ENCODE measurements around the gene RIOK3.
"Not testable (repeated sequence)": the region's sequence is repeated elsewhere in the genome, so short reads cannot be mapped to it uniquely, and the experiment has no call there.

Gene RIOK3

DNA sequence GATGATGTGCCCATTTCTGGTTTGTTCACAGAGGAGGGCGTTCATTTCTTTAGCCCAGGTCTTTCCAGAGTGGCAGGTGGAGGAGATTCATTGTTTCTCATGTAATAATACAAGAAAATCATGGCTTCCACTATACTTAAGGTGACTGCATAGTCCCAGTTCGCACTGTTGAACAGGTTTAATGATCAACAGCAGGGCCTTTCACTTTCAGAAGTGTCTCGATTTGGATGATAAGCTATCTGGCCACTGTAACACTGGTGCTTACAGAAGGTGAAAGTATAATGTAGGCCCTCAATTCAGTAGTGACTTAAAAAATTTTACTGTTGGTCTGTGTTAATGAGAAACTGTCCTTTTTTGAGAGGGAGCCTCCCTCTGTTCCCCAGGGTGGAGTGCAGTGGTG, 51.6 kb downstream of the RIOK3 start:
- TF ChIP-seq TAF1 (IDR thresholded peaks at IDR 0.05; ENCODE audit: low read depth, low read length): no peak
- TF ChIP-seq POU2F2 (IDR thresholded peaks at IDR 0.05; ENCODE audit: low read depth, low read length): no peak
- TF ChIP-seq POLR2A (IDR thresholded peaks at IDR 0.05; ENCODE audit: low read depth, low read length): no peak
- TF ChIP-seq POLR2AphosphoS5 (IDR thresholded peaks at IDR 0.05; ENCODE audit: low read depth, low read length): no peak
- DNase-seq (ENCODE audit: insufficient read length, low spot score) (no peak), FAIRE-seq (peak; percentile 47)

DNA sequence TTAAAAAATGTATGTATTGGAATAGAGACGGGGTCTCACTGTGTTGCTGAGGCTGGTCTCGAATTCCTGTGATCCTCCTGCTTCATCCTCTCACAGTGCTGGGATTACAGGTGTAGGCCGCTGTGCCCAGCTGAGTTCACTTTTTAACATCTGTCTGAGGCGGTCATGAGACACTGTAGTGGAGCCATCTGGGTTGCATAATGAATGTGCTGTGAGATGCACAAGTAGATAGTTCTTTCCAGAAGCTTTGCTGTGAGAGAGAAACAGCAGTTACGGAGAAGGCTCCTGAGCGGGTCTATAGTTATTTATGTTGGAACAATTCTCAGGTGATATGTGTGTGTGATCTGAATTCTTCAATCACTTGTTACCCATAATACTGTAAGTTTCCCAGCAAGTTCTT, 53.3 kb downstream of the RIOK3 start:
- DNase-seq (ENCODE audit: insufficient read length, low spot score) (no peak), FAIRE-seq (no peak)
- TF ChIP-seq TAF1 (IDR thresholded peaks at IDR 0.05; ENCODE audit: low read depth, low read length): no peak
- TF ChIP-seq PAX5 (IDR thresholded peaks at IDR 0.05; ENCODE audit: insufficient read depth, low read length, severe bottlenecking): no peak
- TF ChIP-seq POLR2A (IDR thresholded peaks at IDR 0.05; ENCODE audit: low read depth, low read length): no peak
- no peak for TF ChIP-seq SPI1 (IDR thresholded peaks at IDR 0.05; ENCODE audit: low read depth, low read length)
- no peak for TF ChIP-seq POLR2AphosphoS5 (IDR thresholded peaks at IDR 0.05; ENCODE audit: low read depth, low read length)
- TF ChIP-seq POU2F2 (IDR thresholded peaks at IDR 0.05; ENCODE audit: low read depth, low read length): no peak

DNA sequence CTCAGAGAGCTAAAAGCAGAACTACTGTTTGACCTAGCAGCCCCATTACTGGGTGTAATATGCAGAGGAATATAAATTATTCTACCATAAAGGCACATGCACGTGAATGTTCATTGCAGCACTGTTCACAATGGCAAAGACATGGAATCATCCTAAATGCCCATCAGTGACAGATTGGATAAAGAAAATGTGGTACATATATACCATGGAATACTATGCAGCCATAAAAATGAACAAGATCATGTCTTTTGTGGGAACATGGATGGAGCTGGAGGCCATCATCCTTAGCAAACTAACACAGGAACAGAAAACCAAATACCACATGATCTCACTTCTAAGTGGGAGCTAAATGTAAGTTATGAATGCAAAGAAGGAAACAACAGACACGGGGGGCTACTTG, 57.8 kb downstream of the RIOK3 start:
- FAIRE-seq; DNase-seq (ENCODE audit: insufficient read length, low spot score): not testable (repeated sequence)

DNA sequence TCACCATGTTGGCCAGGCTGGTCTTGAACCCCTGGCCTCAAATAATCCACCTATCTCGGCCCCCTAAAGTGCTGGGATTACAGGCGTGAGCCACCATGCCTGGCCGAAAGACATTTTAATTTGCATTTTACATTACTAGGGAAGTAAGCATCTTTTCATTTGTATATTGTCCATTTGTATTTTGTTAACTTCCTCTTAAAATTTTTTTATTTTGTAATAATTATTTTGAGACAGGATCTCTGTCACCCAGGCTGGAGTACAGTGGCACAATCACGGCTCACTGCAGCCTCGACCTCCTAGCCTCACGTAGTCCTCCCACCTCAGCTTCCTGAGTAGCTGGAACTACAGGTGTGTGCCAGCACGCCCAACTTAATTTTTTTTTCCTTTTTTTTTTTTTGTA, 59.1 kb downstream of the RIOK3 start:
- not testable (repeated sequence) for FAIRE-seq

DNA sequence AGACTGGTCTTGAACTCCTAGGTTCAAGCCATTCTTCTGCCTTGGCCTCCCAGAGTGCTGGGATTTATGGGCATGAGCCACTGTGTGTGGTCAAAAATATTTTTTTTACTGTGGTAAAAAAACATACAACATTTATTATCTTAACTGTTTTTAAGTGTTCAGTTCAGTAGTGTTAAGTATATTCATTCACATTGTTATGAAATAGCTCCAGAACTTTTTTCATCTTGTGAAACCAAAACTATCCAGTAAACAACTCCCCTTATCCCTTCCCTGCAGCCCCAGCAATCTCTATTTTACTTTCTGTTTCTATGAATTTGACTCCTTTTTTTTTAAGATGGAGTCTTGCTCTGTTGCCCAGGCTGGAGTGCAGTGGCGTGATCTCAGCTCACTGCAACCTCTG, 59.6 kb downstream of the RIOK3 start:
- FAIRE-seq: no peak
- TF ChIP-seq POU2F2 (IDR thresholded peaks at IDR 0.05; ENCODE audit: low read depth, low read length) (no peak), PAX5 (IDR thresholded peaks at IDR 0.05; ENCODE audit: insufficient read depth, low read length, severe bottlenecking) (no peak), TAF1 (IDR thresholded peaks at IDR 0.05; ENCODE audit: low read depth, low read length) (no peak), POLR2AphosphoS5 (IDR thresholded peaks at IDR 0.05; ENCODE audit: low read depth, low read length) (no peak), POLR2A (IDR thresholded peaks at IDR 0.05; ENCODE audit: low read depth, low read length) (no peak), SPI1 (IDR thresholded peaks at IDR 0.05; ENCODE audit: low read depth, low read length) (no peak)
- no peak for DNase-seq (ENCODE audit: insufficient read length, low spot score)

More for the DNA sequence above, 59.1 kb downstream of the RIOK3 start:
- not testable (repeated sequence) for DNase-seq (ENCODE audit: insufficient read length, low spot score)

DNA sequence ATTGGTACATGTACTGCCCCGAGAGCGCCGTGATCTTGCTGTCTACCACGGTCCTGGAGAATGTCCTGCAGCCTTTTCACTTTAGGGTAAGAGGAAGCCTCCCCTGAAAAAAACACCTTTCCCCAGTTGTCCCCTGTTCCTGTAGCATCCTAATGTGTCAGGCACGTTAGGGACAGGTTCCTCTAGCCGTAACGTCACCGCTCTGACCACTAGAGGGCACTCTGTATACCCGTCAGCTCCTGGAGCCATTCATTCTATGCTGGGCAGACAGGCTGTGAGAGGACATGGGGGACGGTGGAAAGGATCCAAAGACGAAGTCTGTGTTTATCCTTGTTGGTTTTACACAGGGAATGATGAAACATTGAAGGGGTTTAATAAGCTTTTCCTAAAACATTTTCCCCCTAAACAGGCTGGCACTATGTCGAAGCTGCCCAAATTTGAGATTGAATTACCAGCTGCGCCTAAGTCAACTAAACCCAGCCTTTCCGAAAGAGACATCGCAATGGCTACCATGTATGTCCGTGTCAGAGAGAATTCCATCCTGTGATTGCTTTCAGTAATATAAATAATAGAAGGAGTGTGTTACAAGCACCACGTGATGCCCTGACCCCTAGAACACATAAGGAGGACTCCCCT, 62.9 kb downstream of the RIOK3 start:
- peak; percentile 94 for FAIRE-seq
- peak; percentile 47 for DNase-seq (ENCODE audit: insufficient read length, low spot score)
- TF ChIP-seq PAX5 (IDR thresholded peaks at IDR 0.05; ENCODE audit: insufficient read depth, low read length, severe bottlenecking) (no peak), POLR2A (IDR thresholded peaks at IDR 0.05; ENCODE audit: low read depth, low read length) (no peak), SPI1 (IDR thresholded peaks at IDR 0.05; ENCODE audit: low read depth, low read length) (no peak), TAF1 (IDR thresholded peaks at IDR 0.05; ENCODE audit: low read depth, low read length) (no peak), POU2F2 (IDR thresholded peaks at IDR 0.05; ENCODE audit: low read depth, low read length) (0 out of 2 replicates have a peak, but pooled peaks have one; percentile 47), POLR2AphosphoS5 (IDR thresholded peaks at IDR 0.05; ENCODE audit: low read depth, low read length) (no peak)

DNA sequence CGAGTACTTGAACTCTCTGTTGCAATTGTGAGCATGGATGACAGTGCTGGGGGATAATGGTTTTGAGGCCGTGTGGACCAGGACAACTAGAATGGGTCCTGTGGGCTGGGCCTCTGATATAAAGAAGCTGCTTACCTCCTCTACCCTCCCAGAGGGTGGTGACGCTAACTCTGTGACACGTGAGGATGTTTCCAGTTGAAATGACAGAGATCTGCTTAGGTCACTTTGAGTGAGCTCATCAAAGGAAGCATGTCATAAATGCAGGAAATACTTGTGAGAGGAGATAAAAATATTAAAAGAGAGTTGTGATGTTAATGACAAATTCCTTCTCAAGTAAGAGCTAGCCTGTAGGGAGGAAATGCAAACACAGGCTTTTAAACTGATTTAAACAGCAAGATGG, 66.6 kb downstream of the RIOK3 start:
- no peak for TF ChIP-seq POLR2A (IDR thresholded peaks at IDR 0.05; ENCODE audit: low read depth, low read length)
- TF ChIP-seq PAX5 (IDR thresholded peaks at IDR 0.05; ENCODE audit: insufficient read depth, low read length, severe bottlenecking): no peak
- no peak for TF ChIP-seq POU2F2 (IDR thresholded peaks at IDR 0.05; ENCODE audit: low read depth, low read length)
- FAIRE-seq (no peak), DNase-seq (ENCODE audit: insufficient read length, low spot score) (no peak)

DNA sequence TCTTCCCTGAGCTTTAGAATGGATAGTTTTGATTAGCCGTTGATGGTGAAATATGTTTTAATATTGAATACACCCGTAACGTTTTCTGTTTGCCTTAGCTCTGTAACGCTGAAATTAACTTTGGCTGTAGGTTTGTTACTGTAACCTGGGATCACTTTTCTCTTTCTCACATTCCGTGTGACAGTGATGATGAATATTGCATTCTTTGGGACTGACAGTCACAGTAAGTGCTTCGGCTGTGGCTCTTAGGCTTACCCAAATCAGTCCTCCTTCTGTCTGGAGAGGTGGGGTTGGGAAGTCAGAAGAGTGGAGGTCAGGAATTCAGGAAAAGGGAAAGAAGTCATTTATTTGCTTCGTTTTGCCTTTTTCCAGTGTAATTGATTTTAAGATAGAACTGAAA, 68.2 kb downstream of the RIOK3 start:
- TF ChIP-seq POU2F2 (IDR thresholded peaks at IDR 0.05; ENCODE audit: low read depth, low read length): no peak
- no peak for TF ChIP-seq PAX5 (IDR thresholded peaks at IDR 0.05; ENCODE audit: insufficient read depth, low read length, severe bottlenecking)
- TF ChIP-seq POLR2AphosphoS5 (IDR thresholded peaks at IDR 0.05; ENCODE audit: low read depth, low read length): no peak
- TF ChIP-seq SPI1 (IDR thresholded peaks at IDR 0.05; ENCODE audit: low read depth, low read length): no peak
- TF ChIP-seq TAF1 (IDR thresholded peaks at IDR 0.05; ENCODE audit: low read depth, low read length): no peak
- TF ChIP-seq POLR2A (IDR thresholded peaks at IDR 0.05; ENCODE audit: low read depth, low read length): no peak
- DNase-seq (ENCODE audit: insufficient read length, low spot score) (no peak), FAIRE-seq (no peak)

DNA sequence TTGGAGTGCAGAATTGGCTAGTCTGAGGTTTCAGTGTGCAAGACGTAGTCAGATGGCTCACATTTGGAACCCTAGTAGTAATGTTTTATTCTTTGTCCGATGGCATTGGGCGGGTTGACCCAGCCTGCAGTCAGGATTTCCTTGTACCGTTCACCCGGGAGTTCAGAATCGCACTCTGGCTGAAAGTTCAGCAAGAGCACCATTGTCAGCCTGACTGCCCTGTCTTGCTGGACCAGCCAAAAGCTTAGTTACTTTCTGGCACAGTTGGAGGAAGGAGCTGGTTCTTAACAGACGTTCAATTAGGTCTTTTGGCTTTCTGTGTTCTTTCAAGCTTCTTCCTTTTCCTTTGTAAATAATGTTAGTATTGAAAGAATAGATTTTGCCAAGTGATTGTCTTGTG, 68.8 kb downstream of the RIOK3 start:
- FAIRE-seq (no peak), DNase-seq (ENCODE audit: insufficient read length, low spot score) (no peak)
- TF ChIP-seq POLR2AphosphoS5 (IDR thresholded peaks at IDR 0.05; ENCODE audit: low read depth, low read length) (no peak), POU2F2 (IDR thresholded peaks at IDR 0.05; ENCODE audit: low read depth, low read length) (no peak), TAF1 (IDR thresholded peaks at IDR 0.05; ENCODE audit: low read depth, low read length) (no peak), PAX5 (IDR thresholded peaks at IDR 0.05; ENCODE audit: insufficient read depth, low read length, severe bottlenecking) (no peak), POLR2A (IDR thresholded peaks at IDR 0.05; ENCODE audit: low read depth, low read length) (no peak), SPI1 (IDR thresholded peaks at IDR 0.05; ENCODE audit: low read depth, low read length) (no peak)

DNA sequence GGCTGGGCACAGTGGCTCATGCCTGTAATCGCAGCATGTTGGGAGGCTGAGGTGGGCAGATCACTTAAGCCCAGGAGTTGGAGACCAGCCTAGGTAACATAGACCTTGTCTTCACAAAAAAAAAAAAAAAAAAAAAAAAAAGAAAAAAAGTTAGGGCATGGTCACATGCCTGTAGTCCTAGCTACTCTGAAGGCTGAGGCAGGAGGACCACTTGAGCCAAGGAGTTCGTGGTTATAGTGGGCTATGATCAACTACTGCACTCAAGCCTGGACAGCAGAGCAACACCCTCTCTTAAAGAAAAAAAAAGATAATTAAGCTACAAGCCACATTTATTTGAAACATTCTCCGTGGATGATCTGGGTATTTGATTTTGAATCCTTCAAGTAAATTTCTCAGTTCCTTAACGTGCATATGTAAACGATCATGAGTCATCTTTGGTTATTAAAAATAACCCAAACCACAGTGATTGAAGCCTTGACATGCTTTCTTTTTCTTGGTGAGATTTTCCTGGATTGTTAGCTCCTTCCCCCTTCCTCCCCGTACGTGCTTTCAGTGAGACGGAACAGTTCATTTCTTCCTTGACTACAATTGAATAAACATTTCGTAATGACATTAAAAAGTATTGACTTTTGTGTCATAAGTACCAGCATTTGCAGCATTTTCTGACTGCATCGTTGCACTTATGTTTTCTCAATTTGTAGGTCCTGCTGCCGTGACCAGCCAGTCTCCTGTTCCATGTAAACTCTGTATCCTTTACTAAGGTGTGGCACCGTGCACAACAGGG, 70.5 kb downstream of the RIOK3 start:
- FAIRE-seq (no peak), DNase-seq (ENCODE audit: insufficient read length, low spot score) (no peak)
- peak; percentile 77 for TF ChIP-seq SPI1 (IDR thresholded peaks at IDR 0.05; ENCODE audit: low read depth, low read length)
- 0 out of 2 replicates have a peak, but pooled peaks have one; percentile 52 for TF ChIP-seq POU2F2 (IDR thresholded peaks at IDR 0.05; ENCODE audit: low read depth, low read length)
- no peak for TF ChIP-seq POLR2AphosphoS5 (IDR thresholded peaks at IDR 0.05; ENCODE audit: low read depth, low read length)

All from GM12891 (cell line).